NOMO-1 treated with dmso at 0.1 percent for 144 hours (cell line): ENCODE measurements around the gene RPS6KA4.
A peak's percentile ranks its signal among the peaks of the same experiment; 100 is the strongest.

Experiments used
- DNase-seq: peaks from one replicate; lab custom pipeline; 2025; ENCODE audit not compliant: unreplicated experiment; lab: John Stamatoyannopoulos, UW

The RPS6KA4 gene

DNA sequence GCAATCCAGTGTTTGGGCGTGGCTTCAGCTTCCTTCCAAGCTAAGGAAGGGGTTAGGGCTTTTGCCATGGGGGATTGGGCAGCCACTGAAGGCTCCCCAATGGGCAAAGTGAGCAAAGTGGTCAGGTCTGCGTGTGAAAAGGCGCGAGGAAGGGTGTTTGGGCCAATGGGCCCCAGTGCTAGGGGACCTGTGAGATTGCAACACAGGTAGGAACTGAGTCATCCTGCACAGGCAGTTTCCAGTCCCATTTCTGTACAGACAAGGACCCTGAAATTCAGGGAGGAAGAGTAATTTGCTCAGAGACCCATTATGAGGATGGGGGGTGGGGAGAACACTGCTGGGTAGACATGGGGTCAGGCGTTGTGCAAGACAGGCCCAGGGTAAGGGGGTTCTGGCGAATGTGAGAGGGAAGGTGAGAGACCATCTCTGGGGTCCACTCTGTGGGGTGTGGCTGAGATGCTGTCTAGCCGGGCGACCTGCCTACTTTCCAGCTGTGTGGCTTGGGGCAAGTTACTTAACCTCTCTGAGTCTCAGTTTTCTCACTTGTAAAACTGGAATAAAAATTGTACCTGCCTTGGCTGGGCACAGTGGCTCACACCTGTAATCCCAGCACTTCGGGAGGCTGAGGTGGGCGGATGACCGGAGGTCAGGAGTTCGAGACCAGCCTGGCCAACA is 11.6 kb upstream of the RPS6KA4 start:
- DNase-seq: peak; percentile 62

GRCh38 chr11:64348383-64349024 is 10.5 kb upstream of the RPS6KA4 start:
- no peak for DNase-seq

GRCh38 chr11:64349025-64349387 is 10.0 kb upstream of the RPS6KA4 start:
- DNase-seq: no peak

DNA sequence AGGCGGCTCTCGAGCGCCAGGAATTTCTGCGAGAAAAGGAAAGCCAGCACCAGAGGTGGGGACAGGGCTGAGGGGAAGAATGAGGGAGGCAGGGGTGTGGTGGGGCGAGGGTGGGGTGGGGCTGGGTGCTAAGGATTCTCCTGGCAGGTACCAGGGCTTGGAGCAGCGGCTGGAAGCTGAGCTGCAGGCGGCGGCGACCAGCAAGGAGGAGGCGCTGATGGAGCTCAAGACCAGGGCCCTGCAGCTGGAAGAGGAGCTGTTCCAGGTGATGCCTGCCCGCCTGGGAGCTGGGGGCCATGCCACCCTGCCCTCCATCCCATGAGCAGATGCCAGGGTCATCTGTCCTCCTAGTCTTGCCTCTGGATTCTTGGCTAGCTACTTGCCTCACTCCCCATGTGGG is 9.6 kb upstream of the RPS6KA4 start:
- no peak for DNase-seq

DNA sequence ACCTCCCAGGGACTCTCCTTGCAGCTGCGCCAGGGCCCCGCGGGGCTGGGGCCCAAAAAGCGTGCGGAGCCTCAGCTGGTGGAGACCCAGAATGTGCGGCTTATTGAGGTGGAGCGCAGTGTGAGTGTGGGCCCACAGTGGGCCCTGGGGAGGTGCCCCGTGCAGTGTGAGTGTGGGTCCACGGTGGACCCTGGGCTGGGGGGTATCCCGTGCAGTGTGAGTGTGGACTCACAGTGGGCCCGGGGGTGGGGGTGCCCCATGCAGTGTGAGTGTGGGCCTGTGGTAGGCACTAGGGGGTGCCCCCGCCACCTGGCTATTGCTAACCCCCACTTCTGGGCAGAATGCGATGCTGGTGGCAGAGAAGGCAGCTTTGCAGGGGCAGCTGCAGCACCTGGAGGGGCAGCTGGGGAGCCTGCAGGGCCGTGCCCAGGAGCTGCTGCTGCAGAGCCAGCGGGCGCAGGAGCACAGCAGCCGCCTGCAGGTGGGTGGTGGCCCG is 7.8 kb upstream of the RPS6KA4 start:
- DNase-seq: no peak

DNA sequence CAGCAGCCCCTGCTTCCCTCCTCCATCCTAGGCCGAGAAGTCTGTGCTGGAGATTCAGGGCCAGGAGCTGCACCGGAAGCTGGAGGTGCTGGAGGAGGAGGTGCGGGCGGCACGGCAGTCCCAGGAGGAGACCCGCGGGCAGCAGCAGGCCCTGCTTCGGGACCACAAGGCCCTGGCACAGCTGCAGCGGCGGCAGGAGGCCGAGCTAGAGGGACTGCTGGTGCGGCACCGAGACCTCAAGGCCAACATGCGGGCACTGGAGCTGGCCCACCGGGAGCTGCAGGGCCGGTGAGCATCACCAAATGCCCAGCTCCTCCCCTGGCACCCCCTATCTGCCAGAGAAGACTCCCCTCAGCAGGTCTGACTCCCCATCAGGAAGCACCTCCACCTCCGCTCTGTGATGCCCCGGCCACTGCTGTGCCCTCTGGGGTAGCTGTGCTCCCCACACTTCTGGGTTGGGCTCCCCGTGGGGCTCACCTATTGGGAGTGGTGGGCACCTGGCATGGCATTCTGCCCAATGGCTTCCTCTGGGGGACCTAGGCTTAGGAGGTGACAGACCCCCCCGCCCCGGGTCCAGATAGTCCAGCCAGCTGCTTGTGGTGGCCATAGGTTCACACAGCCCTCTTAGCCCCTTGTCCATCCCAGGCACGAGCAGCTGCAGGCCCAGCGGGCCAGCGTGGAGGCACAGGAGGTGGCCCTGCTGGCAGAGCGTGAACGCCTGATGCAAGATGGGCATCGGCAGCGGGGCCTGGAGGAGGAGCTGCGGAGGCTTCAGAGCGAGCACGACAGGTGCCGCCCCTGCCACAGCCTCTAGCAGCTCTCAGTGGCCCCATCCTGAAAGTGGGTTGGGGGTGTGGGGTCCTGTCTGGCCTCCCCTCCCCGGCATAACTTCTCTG is 6.6 kb upstream of the RPS6KA4 start:
- DNase-seq: no peak

GRCh38 chr11:64352995-64353714 is 5.8 kb upstream of the RPS6KA4 start:
- no peak for DNase-seq

GRCh38 chr11:64353715-64354506 is 5.1 kb upstream of the RPS6KA4 start:
- DNase-seq: no peak

- DNase-seq: no peak
These were observed 3.7 kb upstream of the RPS6KA4 start for GRCh38 chr11:64355078-64355940.

DNA sequence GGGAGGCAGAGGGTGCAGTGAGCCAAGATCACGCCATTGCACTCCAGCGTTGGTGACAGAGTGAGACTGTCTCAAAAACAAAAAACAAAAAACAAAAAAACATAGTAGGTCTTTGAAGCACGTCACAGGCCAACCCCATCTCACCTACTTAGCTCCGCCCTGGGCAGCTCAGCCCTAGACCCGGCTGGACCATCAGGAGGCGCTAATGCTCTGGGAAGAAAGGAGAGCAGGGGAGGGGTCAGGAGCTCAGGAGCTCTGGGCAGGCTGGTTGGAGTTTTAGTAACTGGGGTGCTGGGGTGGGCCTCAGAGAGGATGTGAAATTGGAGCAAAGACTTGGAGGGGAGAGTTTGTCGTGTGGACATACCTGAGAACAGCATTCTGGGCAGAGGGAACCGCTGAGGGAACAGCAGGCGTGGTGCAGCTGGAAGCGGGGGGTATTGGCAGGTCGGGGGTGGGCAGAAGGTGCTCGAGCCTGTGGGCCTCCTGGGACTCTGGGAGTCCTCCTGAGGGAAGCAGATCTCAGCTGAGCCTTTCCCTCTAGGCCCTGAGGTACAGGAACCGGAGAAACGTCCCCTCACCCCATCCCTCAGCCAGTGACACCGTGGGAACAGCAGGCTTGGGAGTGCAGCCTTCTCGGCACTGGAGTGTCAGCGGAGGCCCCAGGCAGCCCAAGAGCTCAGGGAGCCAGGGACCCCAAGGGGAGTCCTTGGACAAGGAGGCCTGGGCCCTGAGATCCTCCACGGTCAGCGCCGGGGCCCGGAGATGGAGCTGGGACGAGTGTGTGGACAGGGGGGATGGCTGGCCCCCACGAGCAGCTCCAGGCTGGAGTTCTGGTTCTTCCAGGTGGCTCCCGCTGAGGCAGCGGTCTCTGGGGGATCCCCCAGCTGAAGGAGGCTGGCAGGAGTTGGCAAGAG is 2.2 kb upstream of the RPS6KA4 start:
- no peak for DNase-seq

GRCh38 chr11:64357446-64357845 is 1.5 kb upstream of the RPS6KA4 start:
- no peak for DNase-seq

- DNase-seq: no peak
These were observed 942 bp upstream of the RPS6KA4 start for GRCh38 chr11:64357904-64358535.

- DNase-seq: no peak
These were observed 441 bp upstream of the RPS6KA4 start for GRCh38 chr11:64358536-64358906.

DNA sequence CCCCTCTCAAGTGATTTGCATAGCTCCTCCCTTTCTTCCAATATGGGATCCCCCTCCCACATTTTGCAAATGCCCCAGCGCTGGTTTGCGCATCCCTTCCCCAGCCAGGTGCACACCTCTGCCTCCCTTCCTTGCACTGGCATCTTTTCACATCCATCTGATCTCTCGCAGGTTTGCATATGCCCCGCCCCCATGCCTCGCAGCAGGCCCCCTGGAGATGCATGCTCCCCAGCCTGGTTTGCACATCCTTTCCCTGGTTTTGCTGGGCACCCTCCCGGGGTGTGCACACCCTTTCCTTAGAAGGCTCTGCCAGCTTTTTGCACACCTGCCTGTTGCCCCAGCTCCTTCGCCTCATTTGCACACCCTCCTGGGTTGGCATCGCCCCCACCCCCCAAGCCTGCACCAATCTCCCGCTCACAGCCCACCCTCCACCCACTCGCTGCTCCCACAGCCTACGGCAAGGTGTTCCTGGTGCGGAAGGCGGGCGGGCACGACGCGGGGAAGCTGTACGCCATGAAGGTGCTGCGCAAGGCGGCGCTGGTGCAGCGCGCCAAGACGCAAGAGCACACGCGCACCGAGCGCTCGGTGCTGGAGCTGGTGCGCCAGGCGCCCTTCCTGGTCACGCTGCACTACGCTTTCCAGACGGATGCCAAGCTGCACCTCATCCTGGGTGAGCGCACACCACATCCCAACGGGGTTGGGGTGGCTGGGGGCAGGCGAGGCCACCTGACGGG is 917 bp downstream of the RPS6KA4 start:
- DNase-seq: peak; percentile 45

GRCh38 chr11:64360448-64360921 is 1.5 kb downstream of the RPS6KA4 start:
- peak; percentile 48 for DNase-seq

DNA sequence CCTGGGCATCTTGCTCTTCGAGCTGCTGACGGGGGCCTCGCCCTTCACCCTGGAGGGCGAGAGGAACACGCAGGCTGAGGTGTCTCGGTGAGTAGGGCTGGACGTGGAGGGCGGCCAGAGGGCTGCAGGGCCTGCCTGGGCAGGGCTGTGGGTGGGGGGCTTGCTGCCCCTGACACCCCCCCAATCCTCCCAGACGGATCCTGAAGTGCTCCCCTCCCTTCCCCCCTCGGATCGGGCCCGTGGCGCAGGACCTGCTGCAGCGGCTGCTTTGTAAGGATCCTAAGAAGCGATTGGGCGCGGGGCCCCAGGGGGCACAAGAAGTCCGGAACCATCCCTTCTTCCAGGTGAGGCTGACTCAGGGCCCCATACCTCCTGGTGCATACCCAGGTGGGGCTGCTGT is 2.7 kb downstream of the RPS6KA4 start:
- no peak for DNase-seq

- DNase-seq: no peak
These were observed 3.4 kb downstream of the RPS6KA4 start for GRCh38 chr11:64362339-64362738.
